22Rv1 (cell line): ENCODE measurements around the gene DOCK3.
"Not testable (repeated sequence)": the region's sequence is repeated elsewhere in the genome, so short reads cannot be mapped to it uniquely, and the experiment has no call there.

Experiments used
- H3K27ac ChIP-seq: fragments of 450-650 bp; 2 replicates; pipeline ENCODE4 v1.5.1; 2017
- CTCF ChIP-seq: fragments of 450-650 bp; IDR thresholded peaks from 2 replicates; pipeline ENCODE4 v1.5.1; 2017; ENCODE audit warnings: mild to moderate bottlenecking
- ZFX ChIP-seq: fragments of 450-650 bp; IDR thresholded peaks from 2 replicates; pipeline ENCODE4 v1.6.1; 2017; ENCODE audit warnings: antibody characterized with exemption, borderline replicate concordance

DOCK3 gene

GRCh38 chr3:50853936-50854335 lies 179.2 kb downstream of the DOCK3 start:
- H3K27ac ChIP-seq, result no peak overlapping the region
- no peak for TF ChIP-seq ZFX
- no peak for TF ChIP-seq CTCF

- H3K27ac ChIP-seq, result no peak overlapping the region
- TF ChIP-seq ZFX, result no peak
- no peak for TF ChIP-seq CTCF
Observed at GRCh38 chr3:50862221-50862620, 187.5 kb downstream of the DOCK3 start.

- no peak for TF ChIP-seq CTCF
- H3K27ac ChIP-seq, result no peak overlapping the region
Observed at GRCh38 chr3:50873376-50874157, 198.8 kb downstream of the DOCK3 start.

- H3K27ac ChIP-seq, result not testable (repeated sequence)
Observed at GRCh38 chr3:50874876-50875275, 200.1 kb downstream of the DOCK3 start.

GRCh38 chr3:50876947-50877346 lies 202.2 kb downstream of the DOCK3 start:
- TF ChIP-seq ZFX, result no peak
- no peak for TF ChIP-seq CTCF
- H3K27ac ChIP-seq, result no peak overlapping the region

GRCh38 chr3:50882733-50883132 lies 208.0 kb downstream of the DOCK3 start:
- H3K27ac ChIP-seq, result not testable (repeated sequence)

GRCh38 chr3:50883755-50884154 lies 209.0 kb downstream of the DOCK3 start:
- no peak overlapping the region for H3K27ac ChIP-seq
- TF ChIP-seq ZFX (no peak), CTCF (no peak)

- H3K27ac ChIP-seq, result no peak overlapping the region
- TF ChIP-seq CTCF, result no peak
- TF ChIP-seq ZFX, result no peak
Observed at GRCh38 chr3:50885070-50885850, 210.5 kb downstream of the DOCK3 start.
